Coronary artery (tissue), 2 donors: ENCODE results near the gene PCNP.

Source experiments
- DNase-seq: peaks from one replicate; pipeline ENCODE4 v3.0.0-alpha.2; 2017; ENCODE audit warnings: low spot score
- H3K27ac ChIP-seq, 2 donors: fragments of 200-600 bp; sonication (generic); one replicate each; pipeline ENCODE4 v1.5.1; 2016 to 2019
- H3K4me3 ChIP-seq: fragments of 200-600 bp; sonication (generic); 2 replicates; pipeline ENCODE4 v1.5.1; 2016; ENCODE audit warnings: mild to moderate bottlenecking, moderate library complexity
- TF ChIP-seq, protein P1 (sequence below): fragments of 200-600 bp; sonication (generic); IDR thresholded peaks from one replicate; pipeline ENCODE4 v1.5.1; 2019; ENCODE audit warnings: antibody characterized with exemption

PCNP gene

GRCh38 chr3:101633186-101633585 lies 59.2 kb downstream of the PCNP start:
- TF ChIP-seq, protein P1, sequence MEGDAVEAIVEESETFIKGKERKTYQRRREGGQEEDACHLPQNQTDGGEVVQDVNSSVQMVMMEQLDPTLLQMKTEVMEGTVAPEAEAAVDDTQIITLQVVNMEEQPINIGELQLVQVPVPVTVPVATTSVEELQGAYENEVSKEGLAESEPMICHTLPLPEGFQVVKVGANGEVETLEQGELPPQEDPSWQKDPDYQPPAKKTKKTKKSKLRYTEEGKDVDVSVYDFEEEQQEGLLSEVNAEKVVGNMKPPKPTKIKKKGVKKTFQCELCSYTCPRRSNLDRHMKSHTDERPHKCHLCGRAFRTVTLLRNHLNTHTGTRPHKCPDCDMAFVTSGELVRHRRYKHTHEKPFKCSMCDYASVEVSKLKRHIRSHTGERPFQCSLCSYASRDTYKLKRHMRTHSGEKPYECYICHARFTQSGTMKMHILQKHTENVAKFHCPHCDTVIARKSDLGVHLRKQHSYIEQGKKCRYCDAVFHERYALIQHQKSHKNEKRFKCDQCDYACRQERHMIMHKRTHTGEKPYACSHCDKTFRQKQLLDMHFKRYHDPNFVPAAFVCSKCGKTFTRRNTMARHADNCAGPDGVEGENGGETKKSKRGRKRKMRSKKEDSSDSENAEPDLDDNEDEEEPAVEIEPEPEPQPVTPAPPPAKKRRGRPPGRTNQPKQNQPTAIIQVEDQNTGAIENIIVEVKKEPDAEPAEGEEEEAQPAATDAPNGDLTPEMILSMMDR, result no peak
- H3K4me3 ChIP-seq, result no peak overlapping the region
- peak; percentile 54 for DNase-seq
- H3K27ac ChIP-seq, result no peak overlapping the region

- peak; percentile 52 for DNase-seq
These were observed 60.7 kb downstream of the PCNP start for GRCh38 chr3:101634591-101635196.

DNA sequence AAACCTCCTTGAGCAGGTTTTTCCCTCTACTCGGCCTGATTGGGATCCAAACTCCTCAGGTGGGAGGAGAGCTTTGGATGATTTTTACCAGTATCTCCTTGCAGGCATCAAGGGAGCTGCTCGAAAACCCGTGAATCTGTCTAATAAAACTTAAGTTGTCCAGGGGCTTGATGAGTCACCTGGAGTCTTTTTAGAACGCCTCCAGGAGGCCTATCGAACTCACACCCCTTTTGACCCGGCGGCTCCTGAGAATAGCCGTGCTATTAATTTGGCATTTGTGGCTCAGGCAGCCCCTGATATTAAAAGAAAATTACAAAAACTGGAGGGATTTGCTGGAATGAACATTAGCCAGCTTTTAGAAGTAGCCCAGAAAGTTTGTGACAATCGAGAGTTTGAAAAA lies 61.4 kb downstream of the PCNP start:
- TF ChIP-seq, protein P1, result no peak
- H3K27ac ChIP-seq, result no peak overlapping the region
- DNase-seq, result peak; percentile 31
- H3K4me3 ChIP-seq, result no peak overlapping the region

More at GRCh38 chr3:101634591-101635196, 60.7 kb downstream of the PCNP start:
- no peak overlapping the region for H3K27ac ChIP-seq
- TF ChIP-seq, protein P1, result no peak
- no peak overlapping the region for H3K4me3 ChIP-seq

DNA sequence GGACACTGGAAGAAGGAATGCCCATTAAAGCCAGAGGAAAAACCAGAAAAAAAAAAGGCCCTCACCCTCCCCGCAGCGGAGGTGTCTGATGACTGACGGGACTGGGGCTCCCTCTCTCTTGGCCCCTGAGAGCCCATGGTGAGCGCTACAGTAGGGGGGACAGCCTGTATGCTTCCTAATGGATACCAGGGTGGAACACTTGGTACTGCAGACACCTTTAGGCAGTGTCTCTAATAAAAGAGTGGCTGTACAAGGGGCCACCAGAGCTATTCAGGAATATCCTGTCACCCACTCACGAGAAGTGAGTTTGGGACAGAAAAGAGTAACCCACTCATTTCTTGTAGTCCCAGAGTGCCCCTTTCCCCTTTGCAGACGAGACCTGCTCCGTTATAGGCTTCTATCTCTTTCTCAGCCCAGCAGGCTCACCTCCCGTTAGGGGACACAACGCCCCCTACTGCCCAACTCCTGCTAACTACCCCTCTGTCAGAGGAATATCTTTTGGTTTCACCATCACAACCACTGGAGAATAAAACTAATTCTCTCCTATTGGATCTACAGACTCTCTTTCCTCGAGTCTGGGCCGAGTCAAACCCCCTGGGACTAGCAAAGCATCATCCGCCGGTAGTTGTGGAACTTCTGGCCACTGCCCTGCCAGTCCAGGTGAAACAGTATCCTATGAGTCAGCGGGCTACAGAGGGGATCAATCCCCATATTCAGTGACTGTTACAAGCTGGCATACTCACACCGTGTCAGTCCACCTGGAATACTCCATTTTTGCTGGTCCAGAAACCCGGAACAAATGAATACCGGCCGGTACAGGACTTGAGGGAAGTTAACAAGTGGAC lies 62.2 kb downstream of the PCNP start:
- Histone ChIP-seq H3K27ac (no peak overlapping the region), H3K4me3 (no peak overlapping the region)
- TF ChIP-seq, protein P1, result peak; percentile 20
- peak; percentile 49 for DNase-seq

GRCh38 chr3:101637451-101637850 lies 63.5 kb downstream of the PCNP start:
- DNase-seq, result peak; percentile 29
- Histone ChIP-seq H3K27ac (no peak overlapping the region), H3K4me3 (no peak overlapping the region)
- TF ChIP-seq, protein P1, result no peak

GRCh38 chr3:101638261-101638745 lies 64.3 kb downstream of the PCNP start:
- peak; percentile 28 for DNase-seq
- Histone ChIP-seq H3K27ac (no peak overlapping the region), H3K4me3 (no peak overlapping the region)
- TF ChIP-seq, protein P1, result no peak
